Motor neuron (in vitro differentiated cells): ENCODE data around the gene USP2. TPM values are rescaled to one million over a fixed set of nuclear protein-coding genes. Genes with fewer than 3 reads are reported as not detected.
A peak's percentile ranks its signal among the peaks of the same experiment; 100 is the strongest.
"Not testable (repeated sequence)": the region's sequence is repeated elsewhere in the genome, so short reads cannot be mapped to it uniquely, and the experiment has no call there.

Experiments
- ATAC-seq, 8 experiments: fragments of 200-7000 bp; cut with Tn5 transposase; replicated peaks in 6 of 8; 2 replicates each; pipeline ENCODE4 v1.8.0; 2021; ENCODE audit warnings: mild to moderate bottlenecking in 8 of 8, moderate library complexity in 8 of 8
- H3K27ac ChIP-seq, 2 donors: fragments of 250-450 bp; sonication (Bioruptor Pico); 2 replicates each; pipeline ENCODE4 v1.9.0; 2021; ENCODE audit warnings: antibody characterized with exemption in 2 of 2, mild to moderate bottlenecking in 2 of 2, moderate library complexity in 1 of 2
- H3K4me1 ChIP-seq, 2 donors: fragments of 250-450 bp; sonication (Bioruptor Pico); replicated peaks in 1 of 2; 2 replicates each; pipeline ENCODE4 v1.6.1; 2021; ENCODE audit warnings: antibody characterized with exemption in 2 of 2, mild to moderate bottlenecking in 2 of 2, moderate library complexity in 1 of 2
- H3K4me3 ChIP-seq, 5 donors: fragments of 250-450 bp; sonication (Bioruptor Pico); 2 replicates each; pipeline ENCODE4 v1.9.0; 2021; ENCODE audit warnings: antibody characterized with exemption in 5 of 5, mild to moderate bottlenecking in 5 of 5, moderate library complexity in 4 of 5
- WGBS, 10 experiments: fragments of 450-650 bp; shearing (Covaris generic); methylation state at CpG; one replicate each; pipeline ENCODE4 v1.0.0; 2022; 5-methylcytosine and 5-hydroxymethylcytosine counted together
- in situ Hi-C, 9 experiments: fragments of 400-800 bp; cut with MboI; loops; one replicate each; pipeline ENCODE4 v1.15.0; 2021; ENCODE audit warnings: low sequenced_read_pairs in 9 of 9, low pct_unique_long_range_greater_than_20kb in 2 of 9; ENCODE audit not compliant: unreplicated experiment in 9 of 9
- total RNA-seq, 8 experiments: library from RNA; unstranded; fragments of 300-600 nt; gene quantifications; 2 replicates each; pipeline versions ENCODE4 v1.2.3 to v1.2.4, GENCODE V29; 2022

USP2 gene
- total RNA-seq, 8 experiments from 2014 or later = 1.1 to 15.2 (median 2.6) TPM

DNA sequence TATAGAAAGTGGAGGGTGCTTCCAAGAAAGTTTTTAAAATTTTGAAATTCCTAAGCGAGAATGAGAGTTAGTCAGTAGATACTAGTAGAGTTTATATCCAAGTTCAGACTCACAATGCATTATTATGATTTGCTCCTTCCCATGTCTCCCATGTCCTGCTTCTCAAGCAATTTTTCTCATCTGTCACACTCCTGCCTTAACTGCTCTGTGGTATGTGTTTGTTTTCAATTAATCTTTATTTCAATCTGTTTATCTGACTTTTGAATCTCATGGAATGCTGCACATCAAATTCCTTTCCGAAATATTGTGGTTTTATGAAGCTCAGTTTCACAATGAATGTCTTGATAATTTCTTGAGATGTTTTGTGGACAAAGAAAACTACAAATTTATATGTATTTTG, 23.4 kb upstream of the USP2 start:
- WGBS, 10 experiments = 36 to 96% (median 58%) methylated on average over 1 to 2 of the region's 2 CpGs
- in situ Hi-C loops = no loop called here

DNA sequence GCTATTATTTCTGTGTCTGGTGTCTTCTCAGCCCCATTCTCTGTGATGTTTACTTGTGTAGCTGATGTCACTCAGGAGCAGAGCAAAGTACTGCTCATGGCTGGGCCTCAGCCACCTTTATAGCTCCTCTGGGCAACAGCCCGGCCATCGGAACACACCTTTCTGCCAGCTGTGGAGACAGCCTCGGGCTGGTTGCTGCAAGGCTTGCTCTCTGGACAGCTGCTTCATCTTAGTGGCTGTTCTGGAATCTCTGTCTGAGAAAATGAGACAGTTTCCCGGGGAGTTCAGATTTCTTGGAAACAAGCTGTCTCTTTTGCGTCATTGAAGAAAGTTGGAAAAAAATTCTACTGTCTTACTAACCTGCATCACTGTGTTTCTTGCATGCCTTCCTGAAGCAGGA, 21.5 kb upstream of the USP2 start:
- ATAC-seq = peak in 2 of 8 experiments; percentile 40 to 45
- 28 to 100% (median 65%) methylated on average over 1 to 5 of the region's 5 CpGs; no CpG with 5 or more reads in 1 of the 10 experiments for WGBS, 10 experiments

More for the DNA sequence above, 23.4 kb upstream of the USP2 start:
- no peak for ATAC-seq
- Histone ChIP-seq H3K4me3 (no peak overlapping the region), H3K4me1 (no peaks in the 10 kb centered on the region), H3K27ac (no peak overlapping the region)

DNA sequence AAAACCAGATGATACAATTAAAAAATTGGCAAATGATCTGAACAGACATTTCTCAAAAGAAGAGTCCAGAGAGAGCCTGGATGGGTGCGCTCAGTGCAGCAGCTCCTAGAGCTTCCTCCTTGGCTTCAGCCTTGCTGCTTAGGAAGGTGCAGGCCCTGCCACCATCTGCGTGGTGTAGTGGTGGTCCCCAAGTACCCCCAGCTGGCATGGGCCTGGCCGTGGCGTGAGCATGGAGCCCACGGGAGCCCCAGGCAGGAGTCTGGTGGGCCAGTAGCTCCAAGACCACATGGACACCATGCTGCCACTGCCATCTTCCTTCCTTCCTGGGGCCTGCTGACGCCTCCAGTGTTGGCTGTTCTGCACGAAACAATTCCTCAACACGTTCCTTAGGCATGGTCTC, 21.0 kb upstream of the USP2 start:
- 64 to 100% (median 83%) methylated on average over 1 to 6 of the region's 8 CpGs; no CpG with 5 or more reads in 3 of the 10 experiments for WGBS, 10 experiments
- Histone ChIP-seq H3K27ac (no peak overlapping the region), H3K4me3 (no peak overlapping the region), H3K4me1 (no peaks in the 10 kb centered on the region)
- no peak for ATAC-seq
- in situ Hi-C loops = no loop called here

More for the DNA sequence above, 21.5 kb upstream of the USP2 start:
- Histone ChIP-seq H3K27ac (no peak overlapping the region), H3K4me1 (no peaks in the 10 kb centered on the region), H3K4me3 (no peak overlapping the region)
- in situ Hi-C loops = no loop called here

DNA sequence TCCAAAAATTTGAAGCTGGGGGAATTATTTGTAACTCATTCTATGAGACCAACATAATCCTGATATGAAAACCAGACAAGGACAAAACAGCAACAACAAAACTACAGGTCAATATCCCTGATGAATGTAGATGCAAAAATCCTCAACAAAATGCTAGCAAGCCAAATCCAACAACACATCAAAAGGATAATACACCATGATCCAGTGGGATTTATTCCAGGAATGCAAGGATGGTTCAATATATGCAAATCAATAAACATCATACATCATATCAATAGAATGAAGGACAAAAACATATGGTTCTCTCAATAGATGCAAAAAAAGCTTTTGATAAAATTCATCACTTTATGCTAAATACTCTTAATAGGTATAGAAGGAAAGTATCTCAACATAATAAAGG, 19.4 kb upstream of the USP2 start:
- Histone ChIP-seq H3K4me3 (no peak overlapping the region), H3K4me1 (no peaks in the 10 kb centered on the region), H3K27ac (no peak overlapping the region)
- in situ Hi-C loops = no loop called here
- no peak for ATAC-seq

DNA sequence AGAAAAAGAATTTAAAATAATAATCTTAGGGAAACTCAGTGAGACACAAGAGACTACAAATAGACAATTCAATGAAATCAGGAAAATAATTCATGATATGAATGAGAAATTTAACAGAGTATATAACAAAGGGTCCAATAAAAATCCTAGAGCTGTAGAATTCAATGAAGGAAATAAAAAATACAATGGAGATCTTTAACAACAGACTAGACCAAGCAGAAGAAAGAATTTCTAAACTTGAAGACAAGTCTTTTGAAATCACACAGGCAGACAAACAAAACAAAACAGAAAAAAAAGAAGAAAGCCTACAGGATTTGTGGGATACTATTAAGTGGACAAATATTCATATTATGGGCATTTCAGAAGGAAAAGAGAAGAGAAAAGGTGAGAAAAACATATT, 16.2 kb upstream of the USP2 start:
- no peak for ATAC-seq
- no peak overlapping the region for H3K27ac ChIP-seq
- H3K4me3 ChIP-seq = no peak overlapping the region
- no peaks in the 10 kb centered on the region for H3K4me1 ChIP-seq
- in situ Hi-C loops = no loop called here

DNA sequence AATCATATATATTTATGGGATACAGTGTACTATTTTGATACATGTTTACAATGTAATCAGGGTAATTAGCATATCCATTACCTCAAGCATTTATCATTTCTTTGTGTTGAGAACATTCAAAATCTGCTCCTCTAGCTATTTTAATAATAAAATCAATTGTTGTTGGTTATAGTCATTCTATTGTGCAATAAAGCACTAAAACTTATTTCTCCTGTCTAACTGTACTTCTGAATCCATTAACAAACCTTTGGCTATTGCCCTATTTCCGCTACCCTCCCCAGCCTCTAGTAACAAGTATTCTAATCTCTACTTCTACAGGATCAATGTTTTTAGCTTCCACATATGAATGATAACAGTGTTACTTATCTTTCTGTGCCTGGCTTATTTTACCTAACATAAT, 15.3 kb upstream of the USP2 start:
- no peak for ATAC-seq
- Histone ChIP-seq H3K4me3 (no peak overlapping the region), H3K27ac (no peak overlapping the region), H3K4me1 (no peaks in the 10 kb centered on the region)
- in situ Hi-C loops = no loop called here
- 83 to 100% (median 100%) methylated on average over 1 of the region's 1 CpG for WGBS, 10 experiments

DNA sequence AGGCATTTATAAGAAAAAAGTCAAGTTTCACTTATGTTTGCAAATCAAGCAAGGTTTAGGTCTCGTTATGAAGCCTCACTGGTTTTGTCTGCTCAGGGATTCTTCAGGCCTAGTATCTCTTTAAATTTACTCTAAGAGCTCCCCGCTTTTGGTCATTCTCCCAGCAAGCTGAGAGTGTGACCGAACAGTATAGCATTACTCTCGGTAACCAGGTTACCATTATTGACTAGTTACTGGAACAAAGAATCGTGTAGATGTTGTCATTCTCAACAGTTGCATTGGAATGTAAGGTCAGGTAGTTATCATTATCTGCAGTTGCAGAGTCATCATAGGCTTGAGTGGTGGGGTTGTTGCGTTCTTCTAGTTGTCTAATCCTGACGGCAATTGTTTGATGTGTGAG, 9.8 kb upstream of the USP2 start:
- in situ Hi-C loops = no loop called here
- WGBS, 10 experiments = 50 to 96% (median 77%) methylated on average over 1 to 7 of the region's 7 CpGs
- H3K4me1 ChIP-seq = no peaks in the 10 kb centered on the region
- ATAC-seq = peak in 3 of 8 experiments; percentile 16 to 95 (median 29)
- no peak overlapping the region for H3K27ac ChIP-seq
- H3K4me3 ChIP-seq = no peak overlapping the region

DNA sequence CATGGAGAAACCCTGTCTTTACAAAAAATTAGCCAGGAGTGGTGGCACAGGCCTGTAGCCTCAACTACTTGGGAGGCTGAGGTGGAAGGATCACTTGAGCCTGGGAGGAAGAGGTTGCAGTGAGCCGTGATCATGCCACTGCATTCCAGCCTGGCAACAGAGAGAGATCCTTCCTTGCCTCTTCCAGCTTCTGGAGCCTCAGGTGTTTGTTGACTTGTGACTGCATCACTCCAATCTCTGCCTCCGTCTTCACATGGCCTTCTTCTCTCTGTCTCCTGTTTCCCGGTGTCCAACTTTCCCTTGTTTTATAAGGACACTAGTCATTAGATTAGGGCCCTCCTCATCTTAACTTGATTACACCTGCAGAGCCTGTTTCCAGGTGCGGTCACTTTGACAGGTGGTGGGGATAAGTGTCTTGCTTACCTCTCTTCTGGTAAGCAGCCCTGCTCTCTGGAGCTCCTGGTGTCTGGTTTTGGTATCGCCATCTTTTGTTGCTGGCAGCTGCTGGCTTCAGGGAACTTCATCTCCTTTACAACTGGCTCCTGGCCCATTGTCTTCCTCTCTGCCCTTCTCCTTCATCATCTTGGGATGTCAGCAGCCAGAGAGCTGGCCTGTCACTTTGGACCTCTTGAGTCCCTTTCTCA, 8.2 kb upstream of the USP2 start:
- no peak overlapping the region for H3K27ac ChIP-seq
- no peak overlapping the region for H3K4me3 ChIP-seq
- 53 to 100% (median 72%) methylated on average over 1 to 5 of the region's 5 CpGs; no CpG with 5 or more reads in 2 of the 10 experiments for WGBS, 10 experiments
- in situ Hi-C loops = no loop called here
- ATAC-seq = peak in 2 of 8 experiments; percentile 18 to 60
- no peaks in the 10 kb centered on the region for H3K4me1 ChIP-seq

DNA sequence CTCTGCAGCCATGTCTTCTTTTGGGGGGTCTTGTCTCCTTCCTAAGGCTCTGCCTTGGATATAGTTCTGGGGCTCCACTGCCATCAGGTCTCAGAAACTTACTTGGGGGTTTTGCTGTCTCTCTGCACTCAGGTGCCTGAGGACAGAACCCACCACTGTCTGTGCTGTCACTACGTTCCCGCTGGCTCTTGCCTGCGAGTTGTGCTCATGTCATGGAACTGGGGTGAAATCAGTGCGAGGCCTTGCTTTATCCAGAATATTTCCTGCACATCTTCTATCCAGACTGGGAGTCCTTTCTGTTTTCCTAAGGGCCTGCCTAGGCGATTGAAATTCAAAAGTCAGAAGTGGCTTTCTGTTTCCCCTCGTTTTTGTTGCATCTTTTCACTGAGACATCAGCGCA, 6.6 kb upstream of the USP2 start:
- no peak for ATAC-seq
- no peak overlapping the region for H3K4me3 ChIP-seq
- H3K4me1 ChIP-seq = no peaks in the 10 kb centered on the region
- 60 to 80% (median 68%) methylated on average over 2 to 6 of the region's 7 CpGs; no CpG with 5 or more reads in 3 of the 10 experiments for WGBS, 10 experiments
- in situ Hi-C loops = no loop called here
- no peak overlapping the region for H3K27ac ChIP-seq

DNA sequence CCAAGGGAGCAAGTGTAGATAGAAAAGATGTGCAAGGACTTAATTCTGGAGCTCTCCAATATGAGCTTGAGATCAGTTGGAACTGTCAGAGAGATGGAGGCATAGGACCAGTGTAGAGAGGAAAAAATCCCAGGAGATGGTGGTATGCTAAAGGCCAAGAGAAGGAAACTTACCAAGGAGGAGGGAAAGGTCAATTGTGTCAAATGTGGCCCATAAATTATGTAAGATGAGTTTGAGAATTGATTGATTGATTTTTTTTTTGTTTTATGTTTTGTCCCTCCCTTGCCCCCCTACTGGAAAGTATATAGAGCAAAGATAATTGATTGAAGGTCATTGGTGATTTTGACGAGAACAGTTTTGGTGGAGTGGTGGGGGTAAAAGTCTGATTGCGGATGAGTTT, 2.8 kb upstream of the USP2 start:
- 64 to 100% (median 81%) methylated on average over 1 to 2 of the region's 2 CpGs for WGBS, 10 experiments
- ATAC-seq = no peak
- Histone ChIP-seq H3K4me1 (peaks cover 3 to 4% of the 10 kb centered on the region in 2 donors), H3K27ac (no peak overlapping the region), H3K4me3 (no peak overlapping the region)
- in situ Hi-C loops = no loop called here

DNA sequence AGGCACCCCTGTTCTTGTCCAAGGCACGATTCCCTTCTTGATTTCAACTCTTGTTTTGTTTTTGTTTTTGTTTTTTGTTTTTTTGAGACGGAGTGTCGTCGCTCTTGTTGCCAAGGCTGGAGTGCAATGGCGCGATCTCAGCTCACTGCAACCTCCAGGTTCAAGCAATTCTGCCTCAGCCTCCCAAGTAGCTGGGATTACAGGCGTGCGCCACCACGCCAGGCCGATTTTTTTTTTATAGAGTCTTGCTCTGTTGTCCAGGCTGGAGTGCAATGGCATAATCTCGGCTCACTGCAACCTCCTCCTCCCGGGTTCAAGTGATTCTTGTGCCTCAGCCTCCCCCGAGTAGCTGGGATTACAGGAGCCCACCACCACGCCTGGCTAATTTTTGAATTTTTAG, 1.0 kb upstream of the USP2 start:
- WGBS, 10 experiments = 62 to 100% (median 90%) methylated on average over 1 to 10 of the region's 14 CpGs
- H3K4me1 ChIP-seq, ATAC-seq, in situ Hi-C loops, H3K4me3 ChIP-seq, H3K27ac ChIP-seq: not testable (repeated sequence)

DNA sequence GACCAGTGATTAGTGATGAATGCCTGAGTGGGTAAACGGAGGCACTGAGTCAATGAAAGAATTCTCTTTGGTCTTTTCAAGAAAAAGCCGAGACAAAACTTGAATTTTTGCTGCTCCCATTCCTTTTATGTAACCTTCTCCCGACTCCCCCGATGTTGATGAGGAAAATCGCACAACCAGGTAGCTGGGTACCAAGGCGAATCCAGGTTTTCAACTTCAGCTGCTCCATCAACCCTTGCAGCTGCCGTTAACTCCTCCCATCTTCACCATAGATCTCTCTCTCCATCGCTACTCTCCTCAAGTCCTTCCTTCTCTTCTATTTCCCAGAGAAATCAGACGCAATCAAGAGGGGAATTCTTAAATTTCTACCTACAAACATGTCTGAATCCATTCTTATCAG, 611 bp upstream of the USP2 start:
- no peak for ATAC-seq
- in situ Hi-C loops = no loop called here
- Histone ChIP-seq H3K27ac (no peak overlapping the region), H3K4me1 (peaks cover 3 to 4% of the 10 kb centered on the region in 2 donors), H3K4me3 (peak overlapping the region; percentile 36 to 47 (median 45))
- WGBS, 10 experiments = 2 to 30% (median 14%) methylated on average over 2 to 9 of the region's 9 CpGs

DNA sequence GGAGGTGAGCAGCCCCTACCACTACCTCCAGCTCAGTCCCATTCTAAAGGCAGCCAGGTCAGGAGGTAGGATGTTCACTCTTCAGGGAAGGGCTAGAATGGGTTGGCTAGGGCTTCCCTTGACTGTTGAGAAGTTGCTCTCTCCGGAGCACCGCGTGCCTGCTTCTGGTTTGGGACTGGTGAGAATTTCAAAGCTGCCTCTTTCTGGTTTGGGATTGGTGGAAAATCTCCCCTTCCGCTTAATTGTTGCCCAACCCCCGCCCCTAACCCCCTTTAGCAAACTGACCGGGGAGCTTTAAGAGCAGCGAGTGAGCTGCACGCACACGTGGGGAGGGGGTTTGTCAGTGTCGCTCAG, 686 bp downstream of the USP2 start:
- Histone ChIP-seq H3K27ac (no peak overlapping the region), H3K4me1 (peaks cover 10 to 12% of the 10 kb centered on the region in 2 donors), H3K4me3 (peak overlapping the region; percentile 36 to 47 (median 45))
- ATAC-seq = peak in 1 of 8 experiments; percentile 0
- in situ Hi-C loops = no loop called here
- WGBS, 10 experiments = 0 to 60% (median 0%) methylated on average over 1 to 4 of the region's 10 CpGs; no CpG with 5 or more reads in 4 of the 10 experiments

DNA sequence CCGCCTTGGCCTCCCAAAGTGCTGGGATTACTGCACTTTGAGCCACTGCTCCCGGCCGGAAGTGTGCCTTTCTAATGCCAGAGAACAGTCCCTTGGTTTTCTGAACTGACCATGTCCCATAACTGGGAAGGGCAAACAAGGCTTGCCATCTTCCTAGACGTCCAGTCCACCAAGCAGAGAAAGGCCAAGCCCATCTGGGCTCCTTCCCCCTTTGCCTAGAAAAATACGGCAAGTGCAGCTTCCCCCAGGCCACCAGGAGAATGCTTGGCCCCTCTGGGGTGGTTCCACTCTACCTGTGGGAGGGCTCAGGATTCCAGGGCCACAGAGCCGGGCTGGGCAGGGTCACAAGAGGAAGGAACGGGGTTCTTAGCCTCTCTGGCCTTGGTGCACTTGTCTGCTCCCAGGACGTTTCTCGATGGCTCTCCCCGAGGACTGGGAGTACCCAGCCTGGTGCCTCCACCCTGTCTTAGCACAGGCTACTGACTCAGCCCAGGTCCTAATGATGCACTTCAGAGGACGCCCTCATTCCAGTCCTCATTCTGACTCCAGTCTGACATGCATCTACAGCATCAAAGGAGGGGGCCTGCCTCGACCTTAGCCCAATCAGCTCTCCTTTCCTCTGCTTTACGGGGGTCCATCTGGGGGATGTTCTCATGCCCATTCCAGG, 1.2 kb downstream of the USP2 start:
- 0 to 93% (median 69%) methylated on average over 1 to 3 of the region's 13 CpGs; no CpG with 5 or more reads in 2 of the 10 experiments for WGBS, 10 experiments
- H3K4me3 ChIP-seq = peak overlapping the region in 2 of 5 donors; percentile 45 to 47
- peak in 2 of 8 experiments; percentile 23 to 43 for ATAC-seq
- peaks cover 15 to 17% of the 10 kb centered on the region in 2 donors for H3K4me1 ChIP-seq
- in situ Hi-C loops = no loop called here
- H3K27ac ChIP-seq = no peak overlapping the region
